K562 (cell line): ENCODE results near the gene MAP3K20. TPM values are rescaled to one million over a fixed set of nuclear protein-coding genes. Genes with fewer than 3 reads are reported as not detected.

Experiments
- ZFX ChIP-seq: sonication (generic); formaldehyde crosslinking; IDR thresholded peaks from 2 replicates; pipeline ENCODE4 v1.8.0; 2022; ENCODE audit warnings: mild to moderate bottlenecking, missing genetic modification reagents, moderate library complexity
- polyA plus RNA-seq, 8 experiments: library from polyadenylated mRNA; depleted of rRNA in 4 of 8; stranded (reverse) in 5 of 8; unstranded in 3 of 8; fragments of >200 nt; fragmentation: Nextera tagmentation in 2 of 8; fragmentation: Illumina TruSeq in 1 of 8; extraction: Ambion mirVana in 2 of 8; extraction: Trizol in 1 of 8; gene quantifications; 2 replicates each; pipeline versions ENCODE4 v1.2.1 to v1.2.3, GENCODE V29; 2011 to 2014; ENCODE audit warnings: inconsistent platforms in 1 of 8, missing spikeins in 1 of 8
- total RNA-seq, 7 experiments: library from RNA; depleted of rRNA in 6 of 7; stranded (reverse); fragments of >200 nt in 6 of 7; fragmentation: Illumina TruSeq in 2 of 7; extraction: Trizol in 2 of 7; gene quantifications; 2 replicates each; pipeline versions ENCODE4 v1.2.1 to v1.2.3, GENCODE V29; 2011 to 2021; ENCODE audit warnings: low replicate concordance in 1 of 7
- TF ChIP-seq, protein P1 (sequence below): sonication (generic); formaldehyde crosslinking; IDR thresholded peaks from 2 replicates; pipeline ENCODE4 v1.8.0; 2022; ENCODE audit warnings: mild to moderate bottlenecking, missing genetic modification reagents
- TF ChIP-seq, protein P2 (sequence below): sonication (generic); formaldehyde crosslinking; IDR thresholded peaks from 2 replicates; pipeline ENCODE4 v1.8.1; 2023; ENCODE audit warnings: mild to moderate bottlenecking, missing genetic modification reagents
- TF ChIP-seq, protein P3 (sequence below), 2 experiments: fragments of 200-800 bp in 1 of 2; sonication (Bioruptor generic) in 1 of 2; sonication (generic) in 1 of 2; formaldehyde crosslinking in 1 of 2; IDR thresholded peaks in 1 of 2; conservative IDR thresholded peaks in 1 of 2; 2 replicates each; pipeline versions ENCODE4 v1.5.0 to v1.6.1; 2016 to 2020; ENCODE audit warnings: missing compliant biosample characterization in 1 of 2, missing genetic modification characterization in 1 of 2, missing genetic modification reagents in 1 of 2
- TF ChIP-seq, protein P4 (sequence below): fragments of 450-650 bp; IDR thresholded peaks from 2 replicates; pipeline ENCODE4 v1.6.1; 2016; ENCODE audit warnings: mild to moderate bottlenecking, moderate library complexity

MAP3K20 gene
- total and polyA plus RNA-seq, 9 of the 15 experiments (the other 6 are each of a cell fraction or from before 2014, with no cell fraction given): 9.8 to 34.2 (median 27.3) TPM

DNA sequence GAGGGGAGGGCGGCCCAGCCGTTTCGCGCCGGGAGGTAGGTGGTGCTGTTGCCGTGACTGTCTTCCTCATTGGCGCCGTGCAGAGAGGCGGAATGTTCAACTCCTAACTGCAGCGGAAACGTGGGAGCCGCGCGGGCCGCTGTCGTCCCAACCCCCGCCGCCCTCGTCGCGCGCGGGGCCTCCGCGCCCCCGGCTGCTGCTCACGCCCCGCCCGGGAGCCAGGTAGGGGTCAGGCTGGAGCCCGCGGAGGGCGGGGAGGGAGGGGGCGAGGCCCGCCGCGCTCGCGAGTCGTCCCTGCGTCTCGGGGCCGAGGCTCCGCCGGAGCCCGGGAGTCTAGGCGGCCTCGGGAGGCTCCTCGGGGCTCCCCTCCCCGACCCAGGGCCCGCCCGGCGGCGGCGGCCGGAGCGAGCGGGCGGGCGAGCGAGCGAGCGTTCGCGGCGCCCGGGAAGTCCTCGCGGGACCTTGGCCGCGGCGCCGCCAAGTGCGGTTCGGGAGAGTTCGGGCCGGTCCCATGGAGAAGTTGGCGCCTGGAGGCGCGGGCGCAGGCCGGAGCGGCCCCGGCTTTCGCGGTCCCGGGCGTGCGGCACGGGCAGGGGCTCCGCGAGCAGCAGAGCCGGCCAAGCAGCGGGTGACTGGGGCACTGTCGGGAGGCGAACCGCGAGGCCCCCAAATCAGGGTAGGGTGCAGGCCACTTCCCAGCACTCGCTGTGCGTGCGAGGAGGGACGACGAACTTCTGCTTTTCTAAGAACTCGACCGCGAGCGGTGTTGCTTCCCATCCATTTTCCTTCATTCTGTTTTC lies at the start of gene MAP3K20 (continued):
- TF ChIP-seq, protein P1, sequence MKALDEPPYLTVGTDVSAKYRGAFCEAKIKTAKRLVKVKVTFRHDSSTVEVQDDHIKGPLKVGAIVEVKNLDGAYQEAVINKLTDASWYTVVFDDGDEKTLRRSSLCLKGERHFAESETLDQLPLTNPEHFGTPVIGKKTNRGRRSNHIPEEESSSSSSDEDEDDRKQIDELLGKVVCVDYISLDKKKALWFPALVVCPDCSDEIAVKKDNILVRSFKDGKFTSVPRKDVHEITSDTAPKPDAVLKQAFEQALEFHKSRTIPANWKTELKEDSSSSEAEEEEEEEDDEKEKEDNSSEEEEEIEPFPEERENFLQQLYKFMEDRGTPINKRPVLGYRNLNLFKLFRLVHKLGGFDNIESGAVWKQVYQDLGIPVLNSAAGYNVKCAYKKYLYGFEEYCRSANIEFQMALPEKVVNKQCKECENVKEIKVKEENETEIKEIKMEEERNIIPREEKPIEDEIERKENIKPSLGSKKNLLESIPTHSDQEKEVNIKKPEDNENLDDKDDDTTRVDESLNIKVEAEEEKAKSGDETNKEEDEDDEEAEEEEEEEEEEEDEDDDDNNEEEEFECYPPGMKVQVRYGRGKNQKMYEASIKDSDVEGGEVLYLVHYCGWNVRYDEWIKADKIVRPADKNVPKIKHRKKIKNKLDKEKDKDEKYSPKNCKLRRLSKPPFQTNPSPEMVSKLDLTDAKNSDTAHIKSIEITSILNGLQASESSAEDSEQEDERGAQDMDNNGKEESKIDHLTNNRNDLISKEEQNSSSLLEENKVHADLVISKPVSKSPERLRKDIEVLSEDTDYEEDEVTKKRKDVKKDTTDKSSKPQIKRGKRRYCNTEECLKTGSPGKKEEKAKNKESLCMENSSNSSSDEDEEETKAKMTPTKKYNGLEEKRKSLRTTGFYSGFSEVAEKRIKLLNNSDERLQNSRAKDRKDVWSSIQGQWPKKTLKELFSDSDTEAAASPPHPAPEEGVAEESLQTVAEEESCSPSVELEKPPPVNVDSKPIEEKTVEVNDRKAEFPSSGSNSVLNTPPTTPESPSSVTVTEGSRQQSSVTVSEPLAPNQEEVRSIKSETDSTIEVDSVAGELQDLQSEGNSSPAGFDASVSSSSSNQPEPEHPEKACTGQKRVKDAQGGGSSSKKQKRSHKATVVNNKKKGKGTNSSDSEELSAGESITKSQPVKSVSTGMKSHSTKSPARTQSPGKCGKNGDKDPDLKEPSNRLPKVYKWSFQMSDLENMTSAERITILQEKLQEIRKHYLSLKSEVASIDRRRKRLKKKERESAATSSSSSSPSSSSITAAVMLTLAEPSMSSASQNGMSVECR (CRISPR knock-in tag): peak; percentile 65
- TF ChIP-seq, protein P2, sequence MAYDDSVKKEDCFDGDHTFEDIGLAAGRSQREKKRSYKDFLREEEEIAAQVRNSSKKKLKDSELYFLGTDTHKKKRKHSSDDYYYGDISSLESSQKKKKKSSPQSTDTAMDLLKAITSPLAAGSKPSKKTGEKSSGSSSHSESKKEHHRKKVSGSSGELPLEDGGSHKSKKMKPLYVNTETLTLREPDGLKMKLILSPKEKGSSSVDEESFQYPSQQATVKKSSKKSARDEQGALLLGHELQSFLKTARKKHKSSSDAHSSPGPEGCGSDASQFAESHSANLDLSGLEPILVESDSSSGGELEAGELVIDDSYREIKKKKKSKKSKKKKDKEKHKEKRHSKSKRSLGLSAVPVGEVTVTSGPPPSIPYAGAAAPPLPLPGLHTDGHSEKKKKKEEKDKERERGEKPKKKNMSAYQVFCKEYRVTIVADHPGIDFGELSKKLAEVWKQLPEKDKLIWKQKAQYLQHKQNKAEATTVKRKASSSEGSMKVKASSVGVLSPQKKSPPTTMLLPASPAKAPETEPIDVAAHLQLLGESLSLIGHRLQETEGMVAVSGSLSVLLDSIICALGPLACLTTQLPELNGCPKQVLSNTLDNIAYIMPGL (CRISPR knock-in tag): peak; percentile 84; the same call in 1 of the 2 replicates
- TF ChIP-seq ZFX (CRISPR knock-in tag): peak; percentile 84
- TF ChIP-seq, protein P3, sequence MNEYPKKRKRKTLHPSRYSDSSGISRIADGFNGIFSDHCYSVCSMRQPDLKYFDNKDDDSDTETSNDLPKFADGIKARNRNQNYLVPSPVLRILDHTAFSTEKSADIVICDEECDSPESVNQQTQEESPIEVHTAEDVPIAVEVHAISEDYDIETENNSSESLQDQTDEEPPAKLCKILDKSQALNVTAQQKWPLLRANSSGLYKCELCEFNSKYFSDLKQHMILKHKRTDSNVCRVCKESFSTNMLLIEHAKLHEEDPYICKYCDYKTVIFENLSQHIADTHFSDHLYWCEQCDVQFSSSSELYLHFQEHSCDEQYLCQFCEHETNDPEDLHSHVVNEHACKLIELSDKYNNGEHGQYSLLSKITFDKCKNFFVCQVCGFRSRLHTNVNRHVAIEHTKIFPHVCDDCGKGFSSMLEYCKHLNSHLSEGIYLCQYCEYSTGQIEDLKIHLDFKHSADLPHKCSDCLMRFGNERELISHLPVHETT (CRISPR knock-in tag; conservative IDR thresholded peaks at IDR 0.05 in 1 of 2, IDR thresholded peaks at IDR 0.05 in 1 of 2): 0 out of 4 replicates have a peak, but pooled peaks of 1 of the 2 experiments have one; percentile 46
- TF ChIP-seq, protein P4, sequence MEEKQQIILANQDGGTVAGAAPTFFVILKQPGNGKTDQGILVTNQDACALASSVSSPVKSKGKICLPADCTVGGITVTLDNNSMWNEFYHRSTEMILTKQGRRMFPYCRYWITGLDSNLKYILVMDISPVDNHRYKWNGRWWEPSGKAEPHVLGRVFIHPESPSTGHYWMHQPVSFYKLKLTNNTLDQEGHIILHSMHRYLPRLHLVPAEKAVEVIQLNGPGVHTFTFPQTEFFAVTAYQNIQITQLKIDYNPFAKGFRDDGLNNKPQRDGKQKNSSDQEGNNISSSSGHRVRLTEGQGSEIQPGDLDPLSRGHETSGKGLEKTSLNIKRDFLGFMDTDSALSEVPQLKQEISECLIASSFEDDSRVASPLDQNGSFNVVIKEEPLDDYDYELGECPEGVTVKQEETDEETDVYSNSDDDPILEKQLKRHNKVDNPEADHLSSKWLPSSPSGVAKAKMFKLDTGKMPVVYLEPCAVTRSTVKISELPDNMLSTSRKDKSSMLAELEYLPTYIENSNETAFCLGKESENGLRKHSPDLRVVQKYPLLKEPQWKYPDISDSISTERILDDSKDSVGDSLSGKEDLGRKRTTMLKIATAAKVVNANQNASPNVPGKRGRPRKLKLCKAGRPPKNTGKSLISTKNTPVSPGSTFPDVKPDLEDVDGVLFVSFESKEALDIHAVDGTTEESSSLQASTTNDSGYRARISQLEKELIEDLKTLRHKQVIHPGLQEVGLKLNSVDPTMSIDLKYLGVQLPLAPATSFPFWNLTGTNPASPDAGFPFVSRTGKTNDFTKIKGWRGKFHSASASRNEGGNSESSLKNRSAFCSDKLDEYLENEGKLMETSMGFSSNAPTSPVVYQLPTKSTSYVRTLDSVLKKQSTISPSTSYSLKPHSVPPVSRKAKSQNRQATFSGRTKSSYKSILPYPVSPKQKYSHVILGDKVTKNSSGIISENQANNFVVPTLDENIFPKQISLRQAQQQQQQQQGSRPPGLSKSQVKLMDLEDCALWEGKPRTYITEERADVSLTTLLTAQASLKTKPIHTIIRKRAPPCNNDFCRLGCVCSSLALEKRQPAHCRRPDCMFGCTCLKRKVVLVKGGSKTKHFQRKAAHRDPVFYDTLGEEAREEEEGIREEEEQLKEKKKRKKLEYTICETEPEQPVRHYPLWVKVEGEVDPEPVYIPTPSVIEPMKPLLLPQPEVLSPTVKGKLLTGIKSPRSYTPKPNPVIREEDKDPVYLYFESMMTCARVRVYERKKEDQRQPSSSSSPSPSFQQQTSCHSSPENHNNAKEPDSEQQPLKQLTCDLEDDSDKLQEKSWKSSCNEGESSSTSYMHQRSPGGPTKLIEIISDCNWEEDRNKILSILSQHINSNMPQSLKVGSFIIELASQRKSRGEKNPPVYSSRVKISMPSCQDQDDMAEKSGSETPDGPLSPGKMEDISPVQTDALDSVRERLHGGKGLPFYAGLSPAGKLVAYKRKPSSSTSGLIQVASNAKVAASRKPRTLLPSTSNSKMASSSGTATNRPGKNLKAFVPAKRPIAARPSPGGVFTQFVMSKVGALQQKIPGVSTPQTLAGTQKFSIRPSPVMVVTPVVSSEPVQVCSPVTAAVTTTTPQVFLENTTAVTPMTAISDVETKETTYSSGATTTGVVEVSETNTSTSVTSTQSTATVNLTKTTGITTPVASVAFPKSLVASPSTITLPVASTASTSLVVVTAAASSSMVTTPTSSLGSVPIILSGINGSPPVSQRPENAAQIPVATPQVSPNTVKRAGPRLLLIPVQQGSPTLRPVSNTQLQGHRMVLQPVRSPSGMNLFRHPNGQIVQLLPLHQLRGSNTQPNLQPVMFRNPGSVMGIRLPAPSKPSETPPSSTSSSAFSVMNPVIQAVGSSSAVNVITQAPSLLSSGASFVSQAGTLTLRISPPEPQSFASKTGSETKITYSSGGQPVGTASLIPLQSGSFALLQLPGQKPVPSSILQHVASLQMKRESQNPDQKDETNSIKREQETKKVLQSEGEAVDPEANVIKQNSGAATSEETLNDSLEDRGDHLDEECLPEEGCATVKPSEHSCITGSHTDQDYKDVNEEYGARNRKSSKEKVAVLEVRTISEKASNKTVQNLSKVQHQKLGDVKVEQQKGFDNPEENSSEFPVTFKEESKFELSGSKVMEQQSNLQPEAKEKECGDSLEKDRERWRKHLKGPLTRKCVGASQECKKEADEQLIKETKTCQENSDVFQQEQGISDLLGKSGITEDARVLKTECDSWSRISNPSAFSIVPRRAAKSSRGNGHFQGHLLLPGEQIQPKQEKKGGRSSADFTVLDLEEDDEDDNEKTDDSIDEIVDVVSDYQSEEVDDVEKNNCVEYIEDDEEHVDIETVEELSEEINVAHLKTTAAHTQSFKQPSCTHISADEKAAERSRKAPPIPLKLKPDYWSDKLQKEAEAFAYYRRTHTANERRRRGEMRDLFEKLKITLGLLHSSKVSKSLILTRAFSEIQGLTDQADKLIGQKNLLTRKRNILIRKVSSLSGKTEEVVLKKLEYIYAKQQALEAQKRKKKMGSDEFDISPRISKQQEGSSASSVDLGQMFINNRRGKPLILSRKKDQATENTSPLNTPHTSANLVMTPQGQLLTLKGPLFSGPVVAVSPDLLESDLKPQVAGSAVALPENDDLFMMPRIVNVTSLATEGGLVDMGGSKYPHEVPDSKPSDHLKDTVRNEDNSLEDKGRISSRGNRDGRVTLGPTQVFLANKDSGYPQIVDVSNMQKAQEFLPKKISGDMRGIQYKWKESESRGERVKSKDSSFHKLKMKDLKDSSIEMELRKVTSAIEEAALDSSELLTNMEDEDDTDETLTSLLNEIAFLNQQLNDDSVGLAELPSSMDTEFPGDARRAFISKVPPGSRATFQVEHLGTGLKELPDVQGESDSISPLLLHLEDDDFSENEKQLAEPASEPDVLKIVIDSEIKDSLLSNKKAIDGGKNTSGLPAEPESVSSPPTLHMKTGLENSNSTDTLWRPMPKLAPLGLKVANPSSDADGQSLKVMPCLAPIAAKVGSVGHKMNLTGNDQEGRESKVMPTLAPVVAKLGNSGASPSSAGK: peak; percentile 67
